Uterus (tissue), 2 donors: Measurements from ENCODE around the gene MYH16.

ENCODE experiments used
- POLR2A ChIP-seq, 2 donors: fragments of 450-650 bp; IDR thresholded peaks; one replicate each; pipeline ENCODE4 v1.6.1; 2016; ENCODE audit warnings: antibody characterized with exemption in 2 of 2, mild to moderate bottlenecking in 1 of 2, moderate library complexity in 1 of 2
- TF ChIP-seq, protein P1 (sequence below), 4 experiments: fragments of 200-600 bp in 2 of 4; fragments of 450-650 bp in 2 of 4; sonication (generic) in 2 of 4; IDR thresholded peaks; one replicate each; pipeline ENCODE4 v1.5.1; 2016 to 2019; ENCODE audit warnings: antibody characterized with exemption in 4 of 4, mild to moderate bottlenecking in 2 of 4, moderate library complexity in 1 of 4

DNA sequence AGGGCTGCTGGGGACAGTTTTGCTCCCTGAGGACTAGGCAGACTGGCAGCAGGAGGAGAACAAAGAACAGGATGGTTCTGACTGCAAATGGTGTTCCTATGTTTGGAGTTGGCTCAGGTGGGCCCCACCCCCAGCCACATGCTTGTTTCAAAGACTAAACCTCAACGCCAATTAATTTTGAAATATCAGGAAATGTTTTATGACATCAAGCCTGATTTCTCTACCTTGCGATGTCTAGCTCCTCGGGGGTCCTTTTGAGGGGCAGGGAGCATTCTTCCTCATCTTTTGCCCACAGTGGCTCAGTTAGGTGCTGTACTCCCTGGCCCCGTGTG, 4.1 kb upstream of the MYH16 start:
- TF ChIP-seq, protein P1, sequence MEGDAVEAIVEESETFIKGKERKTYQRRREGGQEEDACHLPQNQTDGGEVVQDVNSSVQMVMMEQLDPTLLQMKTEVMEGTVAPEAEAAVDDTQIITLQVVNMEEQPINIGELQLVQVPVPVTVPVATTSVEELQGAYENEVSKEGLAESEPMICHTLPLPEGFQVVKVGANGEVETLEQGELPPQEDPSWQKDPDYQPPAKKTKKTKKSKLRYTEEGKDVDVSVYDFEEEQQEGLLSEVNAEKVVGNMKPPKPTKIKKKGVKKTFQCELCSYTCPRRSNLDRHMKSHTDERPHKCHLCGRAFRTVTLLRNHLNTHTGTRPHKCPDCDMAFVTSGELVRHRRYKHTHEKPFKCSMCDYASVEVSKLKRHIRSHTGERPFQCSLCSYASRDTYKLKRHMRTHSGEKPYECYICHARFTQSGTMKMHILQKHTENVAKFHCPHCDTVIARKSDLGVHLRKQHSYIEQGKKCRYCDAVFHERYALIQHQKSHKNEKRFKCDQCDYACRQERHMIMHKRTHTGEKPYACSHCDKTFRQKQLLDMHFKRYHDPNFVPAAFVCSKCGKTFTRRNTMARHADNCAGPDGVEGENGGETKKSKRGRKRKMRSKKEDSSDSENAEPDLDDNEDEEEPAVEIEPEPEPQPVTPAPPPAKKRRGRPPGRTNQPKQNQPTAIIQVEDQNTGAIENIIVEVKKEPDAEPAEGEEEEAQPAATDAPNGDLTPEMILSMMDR (IDR thresholded peaks at IDR 0.05): no peak
- TF ChIP-seq POLR2A (IDR thresholded peaks at IDR 0.05): no peak
